ENCODE measurements around the gene SLC35D1.

DNA sequence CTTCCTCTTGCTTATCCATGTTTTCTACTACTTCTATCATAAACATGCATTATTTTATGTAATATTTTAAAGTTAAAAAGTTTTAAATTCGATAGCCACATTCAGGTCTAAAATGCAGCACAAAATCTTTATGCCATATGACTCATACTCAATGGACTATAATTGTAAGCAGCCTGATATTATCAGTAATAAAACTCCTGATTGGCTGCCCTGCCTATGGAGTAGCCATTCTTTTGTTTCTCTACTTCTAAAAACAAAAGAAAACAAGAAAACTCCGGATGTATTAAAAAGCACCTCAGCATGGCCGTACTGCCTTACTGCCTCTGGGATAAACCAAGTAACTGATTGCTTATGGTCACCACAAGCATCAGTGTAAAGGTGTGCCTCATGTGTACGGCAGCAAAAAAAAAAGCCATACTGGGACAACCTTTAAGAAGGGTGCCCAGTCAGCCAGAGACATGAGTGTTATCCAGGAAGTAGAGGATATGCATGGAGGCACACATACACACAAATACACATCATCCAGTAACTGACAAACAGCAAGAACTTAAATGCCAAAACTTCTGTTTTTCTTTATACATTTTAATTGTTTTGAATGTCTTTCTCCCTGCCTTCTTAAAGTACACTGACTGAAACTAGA, 9.2 kb downstream of the SLC35D1 start:
- TF ChIP-seq EZH2 (IDR thresholded peaks at IDR 0.05; ENCODE audit: borderline replicate concordance) (no peak), EZH2phosphoT487 (IDR thresholded peaks at IDR 0.05; ENCODE audit: low read depth, severe bottlenecking, unreplicated experiment) (no peak)
- TF ChIP-seq, protein P1, sequence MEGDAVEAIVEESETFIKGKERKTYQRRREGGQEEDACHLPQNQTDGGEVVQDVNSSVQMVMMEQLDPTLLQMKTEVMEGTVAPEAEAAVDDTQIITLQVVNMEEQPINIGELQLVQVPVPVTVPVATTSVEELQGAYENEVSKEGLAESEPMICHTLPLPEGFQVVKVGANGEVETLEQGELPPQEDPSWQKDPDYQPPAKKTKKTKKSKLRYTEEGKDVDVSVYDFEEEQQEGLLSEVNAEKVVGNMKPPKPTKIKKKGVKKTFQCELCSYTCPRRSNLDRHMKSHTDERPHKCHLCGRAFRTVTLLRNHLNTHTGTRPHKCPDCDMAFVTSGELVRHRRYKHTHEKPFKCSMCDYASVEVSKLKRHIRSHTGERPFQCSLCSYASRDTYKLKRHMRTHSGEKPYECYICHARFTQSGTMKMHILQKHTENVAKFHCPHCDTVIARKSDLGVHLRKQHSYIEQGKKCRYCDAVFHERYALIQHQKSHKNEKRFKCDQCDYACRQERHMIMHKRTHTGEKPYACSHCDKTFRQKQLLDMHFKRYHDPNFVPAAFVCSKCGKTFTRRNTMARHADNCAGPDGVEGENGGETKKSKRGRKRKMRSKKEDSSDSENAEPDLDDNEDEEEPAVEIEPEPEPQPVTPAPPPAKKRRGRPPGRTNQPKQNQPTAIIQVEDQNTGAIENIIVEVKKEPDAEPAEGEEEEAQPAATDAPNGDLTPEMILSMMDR (IDR thresholded peaks at IDR 0.05; ENCODE audit: poor library complexity) = no peak

Data from hepatocyte (in vitro differentiated cells).